ENCODE data around the gene FXYD2. TPM values are rescaled to one million over a fixed set of nuclear protein-coding genes. Genes with fewer than 3 reads are reported as not detected.

Gene FXYD2
- total and polyA plus RNA-seq, 10 of the 15 experiments (the other 5 are each of a cell fraction or from before 2014, with no cell fraction given) = 1.2 to 4.5 (median 2.4) TPM

GRCh38 chr11:117807482-117808327, 16.8 kb downstream of the FXYD2 start (continued):
- TF ChIP-seq, protein P1, sequence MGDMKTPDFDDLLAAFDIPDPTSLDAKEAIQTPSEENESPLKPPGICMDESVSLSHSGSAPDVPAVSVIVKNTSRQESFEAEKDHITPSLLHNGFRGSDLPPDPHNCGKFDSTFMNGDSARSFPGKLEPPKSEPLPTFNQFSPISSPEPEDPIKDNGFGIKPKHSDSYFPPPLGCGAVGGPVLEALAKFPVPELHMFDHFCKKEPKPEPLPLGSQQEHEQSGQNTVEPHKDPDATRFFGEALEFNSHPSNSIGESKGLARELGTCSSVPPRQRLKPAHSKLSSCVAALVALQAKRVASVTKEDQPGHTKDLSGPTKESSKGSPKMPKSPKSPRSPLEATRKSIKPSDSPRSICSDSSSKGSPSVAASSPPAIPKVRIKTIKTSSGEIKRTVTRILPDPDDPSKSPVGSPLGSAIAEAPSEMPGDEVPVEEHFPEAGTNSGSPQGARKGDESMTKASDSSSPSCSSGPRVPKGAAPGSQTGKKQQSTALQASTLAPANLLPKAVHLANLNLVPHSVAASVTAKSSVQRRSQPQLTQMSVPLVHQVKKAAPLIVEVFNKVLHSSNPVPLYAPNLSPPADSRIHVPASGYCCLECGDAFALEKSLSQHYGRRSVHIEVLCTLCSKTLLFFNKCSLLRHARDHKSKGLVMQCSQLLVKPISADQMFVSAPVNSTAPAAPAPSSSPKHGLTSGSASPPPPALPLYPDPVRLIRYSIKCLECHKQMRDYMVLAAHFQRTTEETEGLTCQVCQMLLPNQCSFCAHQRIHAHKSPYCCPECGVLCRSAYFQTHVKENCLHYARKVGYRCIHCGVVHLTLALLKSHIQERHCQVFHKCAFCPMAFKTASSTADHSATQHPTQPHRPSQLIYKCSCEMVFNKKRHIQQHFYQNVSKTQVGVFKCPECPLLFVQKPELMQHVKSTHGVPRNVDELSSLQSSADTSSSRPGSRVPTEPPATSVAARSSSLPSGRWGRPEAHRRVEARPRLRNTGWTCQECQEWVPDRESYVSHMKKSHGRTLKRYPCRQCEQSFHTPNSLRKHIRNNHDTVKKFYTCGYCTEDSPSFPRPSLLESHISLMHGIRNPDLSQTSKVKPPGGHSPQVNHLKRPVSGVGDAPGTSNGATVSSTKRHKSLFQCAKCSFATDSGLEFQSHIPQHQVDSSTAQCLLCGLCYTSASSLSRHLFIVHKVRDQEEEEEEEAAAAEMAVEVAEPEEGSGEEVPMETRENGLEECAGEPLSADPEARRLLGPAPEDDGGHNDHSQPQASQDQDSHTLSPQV (IDR thresholded peaks at IDR 0.05) = 0 out of 2 replicates have a peak, but pooled peaks have one; percentile 16
- no peak for TF ChIP-seq TCF3 (IDR thresholded peaks at IDR 0.05; ENCODE audit: borderline replicate concordance, insufficient read depth, low read depth, low read length)
- no peak for TF ChIP-seq NRF1 (conservative IDR thresholded peaks at IDR 0.05; ENCODE audit: low read depth, low read length)
- peak; percentile 78; the same call in 1 of the 2 replicates for TF ChIP-seq YY1 (IDR thresholded peaks at IDR 0.05; ENCODE audit: low read depth, low read length)
- no peak for TF ChIP-seq ATF7 (IDR thresholded peaks at IDR 0.05; ENCODE audit: low read depth)
- TF ChIP-seq RCOR1 (conservative IDR thresholded peaks at IDR 0.05; ENCODE audit: low read depth, low read length) = no peak
- TF ChIP-seq, protein P2, sequence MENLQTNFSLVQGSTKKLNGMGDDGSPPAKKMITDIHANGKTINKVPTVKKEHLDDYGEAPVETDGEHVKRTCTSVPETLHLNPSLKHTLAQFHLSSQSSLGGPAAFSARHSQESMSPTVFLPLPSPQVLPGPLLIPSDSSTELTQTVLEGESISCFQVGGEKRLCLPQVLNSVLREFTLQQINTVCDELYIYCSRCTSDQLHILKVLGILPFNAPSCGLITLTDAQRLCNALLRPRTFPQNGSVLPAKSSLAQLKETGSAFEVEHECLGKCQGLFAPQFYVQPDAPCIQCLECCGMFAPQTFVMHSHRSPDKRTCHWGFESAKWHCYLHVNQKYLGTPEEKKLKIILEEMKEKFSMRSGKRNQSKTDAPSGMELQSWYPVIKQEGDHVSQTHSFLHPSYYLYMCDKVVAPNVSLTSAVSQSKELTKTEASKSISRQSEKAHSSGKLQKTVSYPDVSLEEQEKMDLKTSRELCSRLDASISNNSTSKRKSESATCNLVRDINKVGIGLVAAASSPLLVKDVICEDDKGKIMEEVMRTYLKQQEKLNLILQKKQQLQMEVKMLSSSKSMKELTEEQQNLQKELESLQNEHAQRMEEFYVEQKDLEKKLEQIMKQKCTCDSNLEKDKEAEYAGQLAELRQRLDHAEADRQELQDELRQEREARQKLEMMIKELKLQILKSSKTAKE (IDR thresholded peaks at IDR 0.05; ENCODE audit: low read depth, poor library complexity, severe bottlenecking) = peak; percentile 48
- no peak for TF ChIP-seq BHLHE40 (IDR thresholded peaks at IDR 0.05; ENCODE audit: borderline replicate concordance in 1 of 2, low read depth in 2 of 2, low read length in 1 of 2)
- TF ChIP-seq IKZF1 (conservative IDR thresholded peaks at IDR 0.05) = peak; percentile 22; the same call in 1 of the 2 replicates
- TF ChIP-seq RB1 (IDR thresholded peaks at IDR 0.05; ENCODE audit: borderline replicate concordance) = peak; percentile 80; the same call in 1 of the 2 replicates
- TF ChIP-seq NKRF (conservative IDR thresholded peaks at IDR 0.05) = no peak
- no peak for TF ChIP-seq ASH2L (IDR thresholded peaks at IDR 0.05; ENCODE audit: borderline replicate concordance, low read depth)
